K562 (cell line): ENCODE results near the gene LTBP4. TPM values are rescaled to one million over a fixed set of nuclear protein-coding genes. Genes with fewer than 3 reads are reported as not detected.
A peak's percentile ranks its signal among the peaks of the same experiment; 100 is the strongest.

Source experiments
- CBX1 ChIP-seq: sonication (generic); IDR thresholded peaks from 2 replicates; pipeline ENCODE4 v1.6.1; 2016; ENCODE audit warnings: antibody characterized with exemption, low read depth, mild to moderate bottlenecking
- FOS ChIP-seq: IDR thresholded peaks from 3 replicates; pipeline ENCODE4 v1.6.1; 2011; ENCODE audit not compliant: insufficient read length; ENCODE audit errors: extremely low read depth
- JUNB ChIP-seq: fragments of 450-650 bp; formaldehyde crosslinking; conservative IDR thresholded peaks from 2 replicates; pipeline ENCODE4 v1.4.0; 2020; ENCODE audit warnings: mild to moderate bottlenecking
- MTA1 ChIP-seq: fragments of 450-650 bp; IDR thresholded peaks from 2 replicates; pipeline ENCODE4 v1.6.1; 2017; ENCODE audit warnings: borderline replicate concordance
- PURB ChIP-seq: sonication (generic); formaldehyde crosslinking; IDR thresholded peaks from 2 replicates; pipeline ENCODE4 v1.9.0; 2021; ENCODE audit warnings: low read depth, mild to moderate bottlenecking, missing genetic modification reagents
- RAD21 ChIP-seq, 2 experiments: fragments of 250-450 bp in 1 of 2; fragments of 450-650 bp in 1 of 2; sonication (Bioruptor Pico) in 1 of 2; formaldehyde crosslinking in 1 of 2; IDR thresholded peaks in 1 of 2; conservative IDR thresholded peaks in 1 of 2; 2 replicates each; pipeline versions ENCODE4 v1.4.0 to v1.8.0; 2020 to 2022; ENCODE audit warnings: mild to moderate bottlenecking in 2 of 2, moderate library complexity in 1 of 2
- TCFL5 ChIP-seq: fragments of 250-450 bp; sonication (Bioruptor Pico); conservative IDR thresholded peaks from 2 replicates; pipeline ENCODE4 v1.6.1; 2021; ENCODE audit warnings: mild to moderate bottlenecking, moderate library complexity, matching md5 sums
- TOE1 ChIP-seq, 2 experiments: fragments of 450-650 bp in 1 of 2; sonication (generic) in 1 of 2; formaldehyde crosslinking in 1 of 2; IDR thresholded peaks; 2 replicates each; pipeline versions ENCODE4 v1.7.1 to v1.8.0; 2016 to 2022; ENCODE audit warnings: borderline replicate concordance in 2 of 2, mild to moderate bottlenecking in 2 of 2, antibody characterized with exemption in 1 of 2, inconsistent platforms in 1 of 2, low read depth in 1 of 2, missing genetic modification reagents in 1 of 2, moderate library complexity in 1 of 2
- ZBTB17 ChIP-seq: fragments of 450-650 bp; formaldehyde crosslinking; IDR thresholded peaks from 2 replicates; pipeline ENCODE4 v1.4.0; 2020; ENCODE audit warnings: mild to moderate bottlenecking
- ZNF134 ChIP-seq: fragments of 250-450 bp; sonication (Bioruptor Pico); conservative IDR thresholded peaks from 2 replicates; pipeline ENCODE4 v1.4.0; 2020
- ZNF76 ChIP-seq: fragments of 250-450 bp; sonication (Bioruptor Pico); IDR thresholded peaks from 2 replicates; pipeline ENCODE4 v1.4.0; 2020; ENCODE audit warnings: mild to moderate bottlenecking, moderate library complexity, borderline replicate concordance
- polyA plus RNA-seq, 8 experiments: library from polyadenylated mRNA; depleted of rRNA in 4 of 8; stranded (reverse) in 5 of 8; unstranded in 3 of 8; fragments of >200 nt; fragmentation: Nextera tagmentation in 2 of 8; fragmentation: Illumina TruSeq in 1 of 8; extraction: Ambion mirVana in 2 of 8; extraction: Trizol in 1 of 8; gene quantifications; 2 replicates each; pipeline versions ENCODE4 v1.2.1 to v1.2.3, GENCODE V29; 2011 to 2014; ENCODE audit warnings: inconsistent platforms in 1 of 8, missing spikeins in 1 of 8
- total RNA-seq, 7 experiments: library from RNA; depleted of rRNA in 6 of 7; stranded (reverse); fragments of >200 nt in 6 of 7; fragmentation: Illumina TruSeq in 2 of 7; extraction: Trizol in 2 of 7; gene quantifications; 2 replicates each; pipeline versions ENCODE4 v1.2.1 to v1.2.3, GENCODE V29; 2011 to 2021; ENCODE audit warnings: low replicate concordance in 1 of 7
- TF ChIP-seq, protein P1 (sequence below), 2 experiments: fragments of 150-350 bp in 1 of 2; IDR thresholded peaks; 2 replicates each; pipeline ENCODE4 v1.6.1; 2012 to 2016; ENCODE audit warnings: low read depth in 2 of 2, low read length in 2 of 2, mild to moderate bottlenecking in 1 of 2, moderate library complexity in 1 of 2
- TF ChIP-seq, protein P2 (sequence below), 2 experiments: fragments of 450-650 bp; conservative IDR thresholded peaks; 2 replicates each; pipeline ENCODE4 v1.6.1; 2017; ENCODE audit warnings: mild to moderate bottlenecking in 2 of 2, moderate library complexity in 2 of 2
- TF ChIP-seq, protein P3 (sequence below): fragments of 150-350 bp; IDR thresholded peaks from 2 replicates; pipeline ENCODE4 v1.6.1; 2014; ENCODE audit warnings: low read depth, mild to moderate bottlenecking, low read length, borderline replicate concordance
- TF ChIP-seq, protein P4 (sequence below): fragments of 450-650 bp; formaldehyde crosslinking; IDR thresholded peaks from 2 replicates; pipeline ENCODE4 v1.4.0; 2022; ENCODE audit warnings: missing genetic modification characterization

Gene LTBP4
- total and polyA plus RNA-seq, 9 of the 15 experiments (the other 6 are each of a cell fraction or from before 2014, with no cell fraction given): 0.35 to 160 (median 31.6) TPM

DNA sequence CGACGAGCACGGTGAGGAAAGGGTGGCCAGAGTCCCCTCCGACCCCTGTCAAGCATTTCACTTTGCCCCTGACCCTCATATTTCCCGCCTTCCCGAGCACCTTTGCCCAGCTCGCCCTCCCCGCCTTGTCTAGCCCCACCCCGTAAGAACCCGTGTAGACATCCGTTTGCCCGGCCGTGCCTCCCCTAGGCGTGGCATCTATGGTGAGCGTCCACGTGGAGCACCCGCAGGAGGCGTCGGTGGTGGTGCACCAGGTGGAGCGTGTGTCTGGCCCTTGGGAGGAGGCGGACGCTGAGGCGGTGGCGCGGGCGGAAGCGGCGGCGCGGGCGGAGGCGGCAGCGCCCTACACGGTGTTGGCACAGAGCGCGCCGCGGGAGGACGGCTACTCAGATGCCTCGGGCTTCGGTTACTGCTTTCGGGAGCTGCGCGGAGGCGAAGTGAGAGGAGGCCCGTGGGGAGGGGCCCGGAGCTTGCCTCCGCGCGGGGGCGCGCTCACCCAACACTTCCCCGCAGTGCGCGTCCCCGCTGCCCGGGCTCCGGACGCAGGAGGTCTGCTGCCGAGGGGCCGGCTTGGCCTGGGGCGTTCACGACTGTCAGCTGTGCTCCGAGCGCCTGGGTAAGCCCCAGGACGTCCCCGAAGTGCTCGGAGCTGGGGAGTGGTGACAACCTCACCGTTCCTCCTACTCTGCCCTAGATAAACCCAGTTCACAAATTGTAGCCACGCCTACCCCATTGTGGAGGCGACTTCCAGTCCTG is 4.2 kb downstream of the LTBP4 start (continued):
- no peak for TF ChIP-seq PURB (CRISPR knock-in tag)
- no peak for TF ChIP-seq FOS
- no peak for TF ChIP-seq MTA1
- no peak for TF ChIP-seq TCFL5 (CRISPR knock-in tag)
- no peak for TF ChIP-seq ZNF134
- TF ChIP-seq, protein P1, sequence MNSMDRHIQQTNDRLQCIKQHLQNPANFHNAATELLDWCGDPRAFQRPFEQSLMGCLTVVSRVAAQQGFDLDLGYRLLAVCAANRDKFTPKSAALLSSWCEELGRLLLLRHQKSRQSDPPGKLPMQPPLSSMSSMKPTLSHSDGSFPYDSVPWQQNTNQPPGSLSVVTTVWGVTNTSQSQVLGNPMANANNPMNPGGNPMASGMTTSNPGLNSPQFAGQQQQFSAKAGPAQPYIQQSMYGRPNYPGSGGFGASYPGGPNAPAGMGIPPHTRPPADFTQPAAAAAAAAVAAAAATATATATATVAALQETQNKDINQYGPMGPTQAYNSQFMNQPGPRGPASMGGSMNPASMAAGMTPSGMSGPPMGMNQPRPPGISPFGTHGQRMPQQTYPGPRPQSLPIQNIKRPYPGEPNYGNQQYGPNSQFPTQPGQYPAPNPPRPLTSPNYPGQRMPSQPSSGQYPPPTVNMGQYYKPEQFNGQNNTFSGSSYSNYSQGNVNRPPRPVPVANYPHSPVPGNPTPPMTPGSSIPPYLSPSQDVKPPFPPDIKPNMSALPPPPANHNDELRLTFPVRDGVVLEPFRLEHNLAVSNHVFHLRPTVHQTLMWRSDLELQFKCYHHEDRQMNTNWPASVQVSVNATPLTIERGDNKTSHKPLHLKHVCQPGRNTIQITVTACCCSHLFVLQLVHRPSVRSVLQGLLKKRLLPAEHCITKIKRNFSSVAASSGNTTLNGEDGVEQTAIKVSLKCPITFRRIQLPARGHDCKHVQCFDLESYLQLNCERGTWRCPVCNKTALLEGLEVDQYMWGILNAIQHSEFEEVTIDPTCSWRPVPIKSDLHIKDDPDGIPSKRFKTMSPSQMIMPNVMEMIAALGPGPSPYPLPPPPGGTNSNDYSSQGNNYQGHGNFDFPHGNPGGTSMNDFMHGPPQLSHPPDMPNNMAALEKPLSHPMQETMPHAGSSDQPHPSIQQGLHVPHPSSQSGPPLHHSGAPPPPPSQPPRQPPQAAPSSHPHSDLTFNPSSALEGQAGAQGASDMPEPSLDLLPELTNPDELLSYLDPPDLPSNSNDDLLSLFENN (IDR thresholded peaks at IDR 0.05; ENCODE audit: low read depth in 2 of 2, low read length in 2 of 2): no peak
- TF ChIP-seq, protein P2, sequence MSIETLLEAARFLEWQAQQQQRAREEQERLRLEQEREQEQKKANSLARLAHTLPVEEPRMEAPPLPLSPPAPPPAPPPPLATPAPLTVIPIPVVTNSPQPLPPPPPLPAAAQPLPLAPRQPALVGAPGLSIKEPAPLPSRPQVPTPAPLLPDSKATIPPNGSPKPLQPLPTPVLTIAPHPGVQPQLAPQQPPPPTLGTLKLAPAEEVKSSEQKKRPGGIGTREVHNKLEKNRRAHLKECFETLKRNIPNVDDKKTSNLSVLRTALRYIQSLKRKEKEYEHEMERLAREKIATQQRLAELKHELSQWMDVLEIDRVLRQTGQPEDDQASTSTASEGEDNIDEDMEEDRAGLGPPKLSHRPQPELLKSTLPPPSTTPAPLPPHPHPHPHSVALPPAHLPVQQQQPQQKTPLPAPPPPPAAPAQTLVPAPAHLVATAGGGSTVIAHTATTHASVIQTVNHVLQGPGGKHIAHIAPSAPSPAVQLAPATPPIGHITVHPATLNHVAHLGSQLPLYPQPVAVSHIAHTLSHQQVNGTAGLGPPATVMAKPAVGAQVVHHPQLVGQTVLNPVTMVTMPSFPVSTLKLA (conservative IDR thresholded peaks at IDR 0.05): peak; percentile 89 to 92
- TF ChIP-seq RAD21 (CRISPR knock-in tag; conservative IDR thresholded peaks at IDR 0.05 in 1 of 2, IDR thresholded peaks at IDR 0.05 in 1 of 2): peak; percentile 50 to 80
- no peak for TF ChIP-seq TOE1 (IDR thresholded peaks at IDR 0.05; ENCODE audit: borderline replicate concordance)
- no peak for TF ChIP-seq TOE1 (CRISPR knock-in tag; IDR thresholded peaks at IDR 0.05; ENCODE audit: borderline replicate concordance, low read depth)
- TF ChIP-seq ZNF76: no peak
- no peak for TF ChIP-seq JUNB (CRISPR knock-in tag)
- TF ChIP-seq, protein P3, sequence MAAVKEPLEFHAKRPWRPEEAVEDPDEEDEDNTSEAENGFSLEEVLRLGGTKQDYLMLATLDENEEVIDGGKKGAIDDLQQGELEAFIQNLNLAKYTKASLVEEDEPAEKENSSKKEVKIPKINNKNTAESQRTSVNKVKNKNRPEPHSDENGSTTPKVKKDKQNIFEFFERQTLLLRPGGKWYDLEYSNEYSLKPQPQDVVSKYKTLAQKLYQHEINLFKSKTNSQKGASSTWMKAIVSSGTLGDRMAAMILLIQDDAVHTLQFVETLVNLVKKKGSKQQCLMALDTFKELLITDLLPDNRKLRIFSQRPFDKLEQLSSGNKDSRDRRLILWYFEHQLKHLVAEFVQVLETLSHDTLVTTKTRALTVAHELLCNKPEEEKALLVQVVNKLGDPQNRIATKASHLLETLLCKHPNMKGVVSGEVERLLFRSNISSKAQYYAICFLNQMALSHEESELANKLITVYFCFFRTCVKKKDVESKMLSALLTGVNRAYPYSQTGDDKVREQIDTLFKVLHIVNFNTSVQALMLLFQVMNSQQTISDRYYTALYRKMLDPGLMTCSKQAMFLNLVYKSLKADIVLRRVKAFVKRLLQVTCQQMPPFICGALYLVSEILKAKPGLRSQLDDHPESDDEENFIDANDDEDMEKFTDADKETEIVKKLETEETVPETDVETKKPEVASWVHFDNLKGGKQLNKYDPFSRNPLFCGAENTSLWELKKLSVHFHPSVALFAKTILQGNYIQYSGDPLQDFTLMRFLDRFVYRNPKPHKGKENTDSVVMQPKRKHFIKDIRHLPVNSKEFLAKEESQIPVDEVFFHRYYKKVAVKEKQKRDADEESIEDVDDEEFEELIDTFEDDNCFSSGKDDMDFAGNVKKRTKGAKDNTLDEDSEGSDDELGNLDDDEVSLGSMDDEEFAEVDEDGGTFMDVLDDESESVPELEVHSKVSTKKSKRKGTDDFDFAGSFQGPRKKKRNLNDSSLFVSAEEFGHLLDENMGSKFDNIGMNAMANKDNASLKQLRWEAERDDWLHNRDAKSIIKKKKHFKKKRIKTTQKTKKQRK: no peak
- TF ChIP-seq CBX1: no peak
- TF ChIP-seq ZBTB17: no peak
- TF ChIP-seq, protein P4, sequence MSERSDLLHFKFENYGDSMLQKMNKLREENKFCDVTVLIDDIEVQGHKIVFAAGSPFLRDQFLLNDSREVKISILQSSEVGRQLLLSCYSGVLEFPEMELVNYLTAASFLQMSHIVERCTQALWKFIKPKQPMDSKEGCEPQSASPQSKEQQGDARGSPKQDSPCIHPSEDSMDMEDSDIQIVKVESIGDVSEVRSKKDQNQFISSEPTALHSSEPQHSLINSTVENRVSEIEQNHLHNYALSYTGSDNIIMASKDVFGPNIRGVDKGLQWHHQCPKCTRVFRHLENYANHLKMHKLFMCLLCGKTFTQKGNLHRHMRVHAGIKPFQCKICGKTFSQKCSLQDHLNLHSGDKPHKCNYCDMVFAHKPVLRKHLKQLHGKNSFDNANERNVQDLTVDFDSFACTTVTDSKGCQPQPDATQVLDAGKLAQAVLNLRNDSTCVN: no peak
